AG09309 (cell line): ENCODE data around the gene TTC6.

Experiments
- DNase-seq: peaks from one replicate; pipeline ENCODE4 v3.0.0-alpha.2; 2010; ENCODE audit warnings: low read depth
- H3K4me3 ChIP-seq: 2 replicates; pipeline ENCODE4 v1.5.1; 2011; ENCODE audit warnings: mild to moderate bottlenecking, low read depth, low read length, moderate library complexity; ENCODE audit not compliant: control insufficient read depth
- TF ChIP-seq, protein P1 (sequence below): IDR thresholded peaks from 2 replicates; pipeline ENCODE4 v1.5.1; 2011; ENCODE audit warnings: mild to moderate bottlenecking, low read depth, low read length, inconsistent platforms; ENCODE audit not compliant: insufficient read depth, control insufficient read depth; ENCODE audit errors: missing control alignments

TTC6 gene

DNA sequence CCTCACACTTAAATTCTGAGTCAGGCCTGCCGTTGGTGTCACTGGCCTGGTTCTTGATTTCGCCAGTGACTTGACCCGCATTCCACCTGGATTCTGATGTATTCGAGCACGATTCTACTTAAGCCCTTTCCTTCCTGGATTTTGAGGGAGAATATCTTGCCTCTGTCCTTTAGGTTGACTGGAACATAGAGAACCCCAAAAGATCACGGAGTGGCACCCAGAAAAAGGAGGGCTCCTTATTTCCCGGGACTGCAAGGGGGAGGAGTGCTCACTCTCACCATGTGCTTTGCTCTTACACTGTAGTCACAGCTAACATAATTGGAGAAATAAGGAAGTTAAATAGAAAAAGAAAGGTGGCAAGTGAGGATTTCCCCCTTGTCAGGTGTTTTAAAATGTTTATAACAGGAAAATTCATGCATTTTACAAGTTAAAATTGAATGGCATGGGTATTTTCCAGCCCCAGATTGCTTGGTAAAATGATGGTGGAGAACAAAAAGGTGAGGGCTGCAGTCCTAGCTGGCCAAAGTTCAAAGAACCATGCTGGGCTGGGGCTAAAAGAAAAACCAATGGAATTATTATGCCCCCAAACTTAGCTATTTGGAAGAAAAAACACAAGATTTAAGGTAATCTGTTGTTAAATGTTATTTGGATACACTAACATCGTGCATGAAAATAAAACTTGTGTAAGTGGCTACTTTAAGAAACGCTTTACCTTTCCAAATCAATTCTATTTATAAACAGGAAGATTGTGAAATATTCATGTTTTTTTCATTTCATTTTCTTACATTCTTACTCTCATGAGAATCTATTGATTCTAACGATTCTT, 9.2 kb upstream of the TTC6 start:
- TF ChIP-seq, protein P1, sequence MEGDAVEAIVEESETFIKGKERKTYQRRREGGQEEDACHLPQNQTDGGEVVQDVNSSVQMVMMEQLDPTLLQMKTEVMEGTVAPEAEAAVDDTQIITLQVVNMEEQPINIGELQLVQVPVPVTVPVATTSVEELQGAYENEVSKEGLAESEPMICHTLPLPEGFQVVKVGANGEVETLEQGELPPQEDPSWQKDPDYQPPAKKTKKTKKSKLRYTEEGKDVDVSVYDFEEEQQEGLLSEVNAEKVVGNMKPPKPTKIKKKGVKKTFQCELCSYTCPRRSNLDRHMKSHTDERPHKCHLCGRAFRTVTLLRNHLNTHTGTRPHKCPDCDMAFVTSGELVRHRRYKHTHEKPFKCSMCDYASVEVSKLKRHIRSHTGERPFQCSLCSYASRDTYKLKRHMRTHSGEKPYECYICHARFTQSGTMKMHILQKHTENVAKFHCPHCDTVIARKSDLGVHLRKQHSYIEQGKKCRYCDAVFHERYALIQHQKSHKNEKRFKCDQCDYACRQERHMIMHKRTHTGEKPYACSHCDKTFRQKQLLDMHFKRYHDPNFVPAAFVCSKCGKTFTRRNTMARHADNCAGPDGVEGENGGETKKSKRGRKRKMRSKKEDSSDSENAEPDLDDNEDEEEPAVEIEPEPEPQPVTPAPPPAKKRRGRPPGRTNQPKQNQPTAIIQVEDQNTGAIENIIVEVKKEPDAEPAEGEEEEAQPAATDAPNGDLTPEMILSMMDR: no peak
- no peak overlapping the region for H3K4me3 ChIP-seq
- no peak for DNase-seq

DNA sequence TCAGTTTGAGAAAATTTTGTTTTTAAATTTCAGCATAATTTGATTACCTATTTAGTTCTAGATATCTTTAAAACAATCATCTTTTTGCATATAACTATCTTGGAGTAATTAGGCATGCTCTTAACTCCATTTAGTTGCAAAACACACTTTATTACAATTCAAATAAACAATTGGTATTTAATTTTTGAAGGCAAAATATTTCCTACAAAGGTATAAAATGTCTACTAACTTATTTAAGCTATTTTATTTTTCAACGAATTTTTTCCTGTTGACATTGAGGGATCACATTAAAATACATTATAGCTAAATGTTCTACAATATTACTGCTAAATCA, 8.7 kb upstream of the TTC6 start:
- no peak overlapping the region for H3K4me3 ChIP-seq
- no peak for DNase-seq
- TF ChIP-seq, protein P1: no peak

- DNase-seq: no peak
- H3K4me3 ChIP-seq: no peak overlapping the region
- TF ChIP-seq, protein P1: no peak
These were observed 8.2 kb upstream of the TTC6 start for GRCh38 chr14:37587131-37587803.

DNA sequence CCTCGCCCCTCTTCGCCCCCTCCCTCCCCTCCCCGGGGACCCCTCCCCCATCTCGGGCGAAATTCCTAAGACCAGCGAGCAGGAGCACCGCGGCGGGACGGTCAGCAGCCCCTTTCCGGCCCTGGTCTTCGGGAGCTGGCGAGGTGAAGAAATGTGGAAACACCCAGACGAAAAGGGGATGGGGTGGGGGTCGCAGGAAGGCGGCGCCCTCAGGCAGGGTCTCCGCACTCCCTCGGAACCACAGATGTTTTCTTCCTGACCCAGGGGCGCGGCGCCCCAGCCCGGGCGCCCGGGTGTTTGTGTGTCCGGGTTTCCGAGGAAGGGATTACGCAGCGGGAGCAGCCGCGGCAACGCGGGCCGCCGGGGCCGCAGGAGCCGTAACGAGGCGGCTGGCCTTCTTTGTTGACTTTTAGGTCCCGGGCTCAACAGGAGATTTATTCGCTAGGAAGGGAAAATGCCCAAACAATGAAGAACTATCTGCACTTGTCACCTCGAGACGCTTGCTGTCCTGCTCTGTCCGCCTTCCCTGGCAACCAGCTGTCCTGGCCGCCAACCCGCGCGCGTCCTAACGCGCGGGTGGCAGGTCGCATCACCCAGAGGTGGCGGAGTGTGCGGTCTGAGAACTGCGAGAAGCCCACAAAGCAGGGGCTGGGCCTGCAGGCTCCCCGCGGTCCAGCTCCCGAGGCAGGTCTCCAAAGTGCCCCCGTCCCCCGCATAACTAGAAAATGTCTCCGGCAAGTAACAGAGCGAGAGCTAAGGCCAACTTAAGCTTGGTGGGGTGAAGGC, 7.4 kb upstream of the TTC6 start:
- H3K4me3 ChIP-seq: no peak overlapping the region
- TF ChIP-seq, protein P1: no peak
- no peak for DNase-seq

GRCh38 chr14:37588667-37588955, 6.8 kb upstream of the TTC6 start:
- no peak for DNase-seq
- TF ChIP-seq, protein P1: no peak
- no peak overlapping the region for H3K4me3 ChIP-seq

DNA sequence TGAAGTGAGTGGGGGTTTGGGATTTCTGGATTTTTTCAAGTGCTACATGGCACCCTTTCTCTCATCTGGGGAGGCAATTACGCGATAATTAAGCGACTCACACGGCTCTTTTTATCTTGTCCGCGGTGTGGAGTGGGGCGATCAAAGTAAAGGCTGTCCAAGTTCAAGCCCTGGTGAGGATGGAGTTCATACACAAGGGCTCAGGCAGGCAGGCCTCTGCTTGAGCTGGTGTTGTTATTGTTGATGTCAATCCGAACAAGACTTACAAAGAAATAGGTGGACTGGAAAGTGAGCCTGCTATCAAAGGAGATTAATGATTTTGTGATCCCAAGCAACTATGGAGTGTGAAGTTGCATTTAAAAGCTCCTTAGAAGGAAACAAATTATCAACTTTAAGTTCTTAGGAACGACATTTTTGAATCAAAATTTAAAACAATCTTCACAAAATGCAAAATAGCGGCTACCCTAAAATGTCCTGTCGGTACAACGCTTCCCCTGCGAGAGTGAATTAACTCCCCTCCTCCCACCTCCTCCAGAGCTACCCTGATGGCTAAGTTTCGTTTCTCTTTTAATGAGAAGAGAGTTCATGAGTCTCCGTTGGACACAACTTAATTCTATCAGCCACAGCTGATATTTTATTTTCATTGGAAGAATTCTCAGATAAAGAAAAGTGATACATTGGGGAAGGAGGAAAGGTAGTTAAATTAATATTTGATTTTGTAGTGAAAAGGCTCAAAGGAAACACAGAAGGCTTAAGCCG, 6.3 kb upstream of the TTC6 start:
- H3K4me3 ChIP-seq: no peak overlapping the region
- no peak for DNase-seq
- TF ChIP-seq, protein P1: no peak
